CD14-positive monocyte (primary cell): ENCODE data around the gene PHGDH. TPM values are rescaled to one million over a fixed set of nuclear protein-coding genes. Genes with fewer than 3 reads are reported as not detected.

Experiments used
- DNase-seq, 3 donors: peaks; one replicate each; pipeline ENCODE4 v3.0.0-alpha.2; 2011 to 2022
- H2AFZ ChIP-seq: 2 replicates; pipeline ENCODE4 v1.6.0; 2012; ENCODE audit warnings: mild to moderate bottlenecking, low read depth, low read length, inconsistent platforms; ENCODE audit not compliant: insufficient read depth, poor library complexity, severe bottlenecking
- H3K27ac ChIP-seq, 2 donors: 1 replicate in 1 of 2; 2 replicates in 1 of 2; pipeline ENCODE4 v1.5.1; 2012 to 2013; ENCODE audit warnings: low read length in 2 of 2, control low read depth in 1 of 2, inconsistent platforms in 1 of 2, low read depth in 1 of 2, mild to moderate bottlenecking in 1 of 2
- H3K27me3 ChIP-seq, 2 donors: one replicate each; pipeline versions ENCODE4 v1.6.0 to v1.6.1; 2011 to 2013; ENCODE audit warnings: low read length in 2 of 2; ENCODE audit not compliant: control insufficient read depth in 2 of 2, insufficient read depth in 2 of 2
- H3K36me3 ChIP-seq, 2 donors: replicated peaks in 1 of 2; 1 replicate in 1 of 2; 2 replicates in 1 of 2; pipeline versions ENCODE4 v1.5.1 to v1.6.1; 2012 to 2013; ENCODE audit warnings: low read length in 2 of 2, control low read depth in 1 of 2, inconsistent platforms in 1 of 2, mild to moderate bottlenecking in 1 of 2; ENCODE audit not compliant: insufficient read depth in 2 of 2, control insufficient read depth in 1 of 2
- H3K4me1 ChIP-seq, 2 donors: 1 replicate in 1 of 2; 2 replicates in 1 of 2; pipeline versions ENCODE4 v1.5.1 to v1.6.1; 2012 to 2013; ENCODE audit warnings: low read length in 2 of 2, control low read depth in 1 of 2, inconsistent platforms in 1 of 2, mild to moderate bottlenecking in 1 of 2, moderate library complexity in 1 of 2; ENCODE audit not compliant: insufficient read depth in 2 of 2, control insufficient read depth in 1 of 2
- H3K4me2 ChIP-seq: replicated peaks from 2 replicates; pipeline ENCODE3; 2012; ENCODE audit warnings: low read length, moderate library complexity, mild to moderate bottlenecking; ENCODE audit not compliant: poor library complexity, severe bottlenecking; ENCODE audit errors: extremely low read depth
- H3K4me3 ChIP-seq, 3 experiments: fragments of 200-600 bp in 1 of 3; sonication (generic) in 1 of 3; replicated peaks in 1 of 3; 1 replicate in 2 of 3; 2 replicates in 1 of 3; pipeline ENCODE4 v1.5.1; 2011 to 2013; ENCODE audit warnings: low read length in 3 of 3, mild to moderate bottlenecking in 3 of 3, control low read depth in 2 of 3, low read depth in 2 of 3, inconsistent platforms in 1 of 3, moderate library complexity in 1 of 3
- H3K79me2 ChIP-seq: 2 replicates; pipeline ENCODE4 v1.6.0; 2012; ENCODE audit warnings: mild to moderate bottlenecking, control low read depth, inconsistent platforms, low read length, moderate library complexity; ENCODE audit not compliant: insufficient read depth
- H3K9ac ChIP-seq: 2 replicates; pipeline ENCODE4 v1.6.0; 2017; ENCODE audit warnings: low read length, mild to moderate bottlenecking; ENCODE audit not compliant: insufficient read depth, poor library complexity, severe bottlenecking
- H3K9me3 ChIP-seq, 2 donors: replicated peaks in 1 of 2; 1 replicate in 1 of 2; 2 replicates in 1 of 2; pipeline versions ENCODE4 v1.5.1 to v1.6.1; 2012 to 2013; ENCODE audit warnings: low read length in 2 of 2, control low read depth in 1 of 2; ENCODE audit not compliant: control insufficient read depth in 1 of 2, insufficient read depth in 1 of 2
- H4K20me1 ChIP-seq: 2 replicates; pipeline ENCODE4 v1.6.0; 2012; ENCODE audit warnings: mild to moderate bottlenecking, low read length, control low read depth, moderate library complexity; ENCODE audit not compliant: insufficient read depth
- H3K27ac Mint-ChIP-seq, 7 donors: one replicate each; pipeline ENCODE4 v1.8.0; 2020; ENCODE audit warnings: mild to moderate bottlenecking in 7 of 7, mixed read lengths in 7 of 7, moderate library complexity in 6 of 7, inconsistent platforms in 2 of 7
- H3K27me3 Mint-ChIP-seq, 3 donors: one replicate each; pipeline ENCODE4 v1.8.0; 2021 to 2022; ENCODE audit warnings: low read depth in 3 of 3, mild to moderate bottlenecking in 3 of 3, mixed read lengths in 3 of 3, moderate library complexity in 3 of 3, inconsistent platforms in 1 of 3
- H3K36me3 Mint-ChIP-seq, 2 donors: one replicate each; pipeline ENCODE4 v1.8.0; 2020; ENCODE audit warnings: mixed read lengths in 2 of 2, inconsistent platforms in 1 of 2, mild to moderate bottlenecking in 1 of 2
- H3K4me1 Mint-ChIP-seq: one replicate; pipeline ENCODE4 v1.8.0; 2020; ENCODE audit warnings: mild to moderate bottlenecking, mixed read lengths
- H3K4me3 Mint-ChIP-seq, 2 donors: one replicate each; pipeline ENCODE4 v1.8.0; 2020; ENCODE audit warnings: mild to moderate bottlenecking in 2 of 2, mixed read lengths in 2 of 2, moderate library complexity in 1 of 2
- H3K9me3 Mint-ChIP-seq, 7 donors: one replicate each; pipeline ENCODE4 v1.8.0; 2020 to 2022; ENCODE audit warnings: mixed read lengths in 7 of 7, mild to moderate bottlenecking in 6 of 7, moderate library complexity in 6 of 7, inconsistent platforms in 2 of 7
- CTCF ChIP-seq: fragments of 200-600 bp; IDR thresholded peaks from one replicate; pipeline ENCODE4 v1.8.0; 2022; ENCODE audit warnings: antibody characterized with exemption, mild to moderate bottlenecking
- WGBS: methylation state at CpG from one replicate; pipeline ENCODE4 v1.1.5; 2013; ENCODE audit warnings: missing lambda C conversion rate; ENCODE audit not compliant: insufficient coverage; 5-methylcytosine and 5-hydroxymethylcytosine counted together
- intact Hi-C, 2 donors: fragments of 100-400 bp; cut with micrococcal nuclease; formaldehyde crosslinking; loops; one replicate each; pipeline versions ENCODE4 v1.15.0 to v1.15.1; 2023
- polyA plus RNA-seq, 3 donors: library from polyadenylated mRNA; depleted of rRNA in 1 of 3; unstranded in 2 of 3; stranded (reverse) in 1 of 3; fragments of 300-500 nt in 2 of 3; fragments of >200 nt in 1 of 3; fragmentation: Illumina TruSeq in 2 of 3; gene quantifications; 1 replicate in 2 of 3; 2 replicates in 1 of 3; pipeline ENCODE4 v1.2.3, GENCODE V29; 2012 to 2021

The PHGDH gene
- polyA plus RNA-seq, 3 donors = 0.09 to 0.44 (median 0.20) TPM

DNA sequence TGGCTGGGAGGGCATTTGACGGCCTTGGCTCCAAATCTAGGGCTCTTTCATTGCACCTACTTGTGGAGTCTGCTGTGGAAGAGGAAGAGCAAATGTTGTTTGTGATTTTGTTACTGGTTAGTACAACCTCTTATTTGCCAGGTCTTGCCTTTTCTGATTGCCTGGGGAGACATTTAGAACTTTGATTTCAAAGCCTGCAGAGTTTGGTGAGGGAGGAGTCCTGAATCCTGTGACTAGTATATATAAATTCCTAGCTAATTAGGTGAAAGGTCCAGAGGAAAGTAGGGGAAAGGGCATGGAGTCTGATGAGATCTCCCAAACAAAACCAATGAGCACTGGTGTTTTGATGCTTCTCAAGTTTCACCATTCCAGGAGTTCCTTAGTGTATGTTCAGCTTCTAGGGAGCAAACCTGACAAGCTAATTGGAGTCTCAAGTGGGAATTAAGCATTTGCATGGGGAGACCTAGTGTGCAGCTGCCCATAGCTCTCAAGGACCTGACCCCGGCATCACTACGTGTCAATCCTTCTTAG lies 62.0 kb downstream of the PHGDH start:
- DNase-seq = no peak
- H3K4me1 ChIP-seq = no peaks in the 10 kb centered on the region
- Mint-ChIP-seq H3K27me3 (peaks cover 0 to 1% (median 0%) of the 10 kb centered on the region in 3 donors), H3K4me3 (no peak overlapping the region), H3K36me3 (no peaks in the 10 kb centered on the region), H3K4me1 (peaks cover 6% of the 10 kb centered on the region), H3K27ac (peak overlapping the region in 1 of 7 donors; percentile 2), H3K9me3 (no peaks in the 10 kb centered on the region)
- TF ChIP-seq CTCF = no peak
- no peaks in the 10 kb centered on the region for H4K20me1 ChIP-seq
- no peaks in the 10 kb centered on the region for H3K36me3 ChIP-seq
- H3K27ac ChIP-seq = no peak overlapping the region
- H3K4me2 ChIP-seq = no peak overlapping the region
- H3K9ac ChIP-seq = no peak overlapping the region
- H3K9me3 ChIP-seq = no peaks in the 10 kb centered on the region
- no peaks in the 10 kb centered on the region for H3K79me2 ChIP-seq
- WGBS = 83% methylated on average over 1 of the region's 3 CpGs
- no peak overlapping the region for H2AFZ ChIP-seq
- intact Hi-C loops = no loop called here
- no peaks in the 10 kb centered on the region for H3K27me3 ChIP-seq
- no peak overlapping the region for H3K4me3 ChIP-seq

GRCh38 chr1:119774746-119775490 lies 63.2 kb downstream of the PHGDH start:
- Histone ChIP-seq H2AFZ (no peak overlapping the region), H4K20me1 (no peaks in the 10 kb centered on the region), H3K79me2 (no peaks in the 10 kb centered on the region), H3K4me2 (no peak overlapping the region), H3K4me1 (no peaks in the 10 kb centered on the region), H3K27ac (no peak overlapping the region), H3K4me3 (no peak overlapping the region), H3K9ac (no peak overlapping the region), H3K36me3 (no peaks in the 10 kb centered on the region), H3K9me3 (no peaks in the 10 kb centered on the region), H3K27me3 (no peaks in the 10 kb centered on the region)
- no peak for TF ChIP-seq CTCF
- H3K27ac Mint-ChIP-seq = no peak overlapping the region
- H3K9me3 Mint-ChIP-seq = no peaks in the 10 kb centered on the region
- peaks cover 6% of the 10 kb centered on the region for H3K4me1 Mint-ChIP-seq
- WGBS = 80% methylated on average over 3 of the region's 7 CpGs
- peaks cover 0 to 1% (median 0%) of the 10 kb centered on the region in 3 donors for H3K27me3 Mint-ChIP-seq
- no peaks in the 10 kb centered on the region for H3K36me3 Mint-ChIP-seq
- intact Hi-C loops = no loop called here
- no peak overlapping the region for H3K4me3 Mint-ChIP-seq
- no peak for DNase-seq
